Measurements from ENCODE around the gene SLC2A5.

The SLC2A5 gene

DNA sequence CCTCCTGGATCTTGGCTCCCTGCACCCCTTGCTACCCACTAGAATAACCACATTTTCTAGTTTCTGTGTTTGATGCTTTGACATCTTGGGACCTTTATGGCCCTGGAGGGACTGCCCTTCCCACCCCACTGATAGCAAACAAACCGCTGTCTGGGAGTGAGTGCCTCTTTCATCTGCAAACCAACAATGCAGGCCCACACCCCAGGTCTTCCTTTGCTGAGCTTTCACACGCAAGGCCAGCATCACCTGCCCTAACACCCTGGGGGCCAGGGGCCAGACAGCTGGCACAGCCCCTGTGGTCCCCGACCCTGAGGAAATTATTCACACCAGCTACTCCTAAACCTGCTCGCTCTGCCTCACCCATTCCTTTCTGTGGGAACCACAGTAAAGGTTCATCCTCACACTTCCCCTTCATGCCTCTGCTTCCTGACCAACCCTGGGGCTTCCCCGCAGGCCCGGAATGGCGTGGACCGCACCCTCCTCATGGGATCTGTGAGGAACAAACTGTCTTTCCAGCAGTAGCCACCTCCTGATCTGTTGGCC is 58.6 kb downstream of the SLC2A5 start:
- no peak for TF ChIP-seq TAF1 (IDR thresholded peaks at IDR 0.05; ENCODE audit: low read depth)
- TF ChIP-seq FOXM1 (IDR thresholded peaks at IDR 0.05; ENCODE audit: borderline replicate concordance, low read depth), result no peak
- no peak for TF ChIP-seq EGR1 (IDR thresholded peaks at IDR 0.05)
- no peak for TF ChIP-seq CEBPB (IDR thresholded peaks at IDR 0.05)
- no peak for TF ChIP-seq CREB1 (IDR thresholded peaks at IDR 0.05; ENCODE audit: low read depth)
- TF ChIP-seq, protein P1, sequence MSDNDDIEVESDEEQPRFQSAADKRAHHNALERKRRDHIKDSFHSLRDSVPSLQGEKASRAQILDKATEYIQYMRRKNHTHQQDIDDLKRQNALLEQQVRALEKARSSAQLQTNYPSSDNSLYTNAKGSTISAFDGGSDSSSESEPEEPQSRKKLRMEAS (IDR thresholded peaks at IDR 0.05), result no peak
- TF ChIP-seq, protein P2, sequence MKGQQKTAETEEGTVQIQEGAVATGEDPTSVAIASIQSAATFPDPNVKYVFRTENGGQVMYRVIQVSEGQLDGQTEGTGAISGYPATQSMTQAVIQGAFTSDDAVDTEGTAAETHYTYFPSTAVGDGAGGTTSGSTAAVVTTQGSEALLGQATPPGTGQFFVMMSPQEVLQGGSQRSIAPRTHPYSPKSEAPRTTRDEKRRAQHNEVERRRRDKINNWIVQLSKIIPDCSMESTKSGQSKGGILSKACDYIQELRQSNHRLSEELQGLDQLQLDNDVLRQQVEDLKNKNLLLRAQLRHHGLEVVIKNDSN (IDR thresholded peaks at IDR 0.05), result no peak
- no peak for TF ChIP-seq NFIC (IDR thresholded peaks at IDR 0.05)

DNA sequence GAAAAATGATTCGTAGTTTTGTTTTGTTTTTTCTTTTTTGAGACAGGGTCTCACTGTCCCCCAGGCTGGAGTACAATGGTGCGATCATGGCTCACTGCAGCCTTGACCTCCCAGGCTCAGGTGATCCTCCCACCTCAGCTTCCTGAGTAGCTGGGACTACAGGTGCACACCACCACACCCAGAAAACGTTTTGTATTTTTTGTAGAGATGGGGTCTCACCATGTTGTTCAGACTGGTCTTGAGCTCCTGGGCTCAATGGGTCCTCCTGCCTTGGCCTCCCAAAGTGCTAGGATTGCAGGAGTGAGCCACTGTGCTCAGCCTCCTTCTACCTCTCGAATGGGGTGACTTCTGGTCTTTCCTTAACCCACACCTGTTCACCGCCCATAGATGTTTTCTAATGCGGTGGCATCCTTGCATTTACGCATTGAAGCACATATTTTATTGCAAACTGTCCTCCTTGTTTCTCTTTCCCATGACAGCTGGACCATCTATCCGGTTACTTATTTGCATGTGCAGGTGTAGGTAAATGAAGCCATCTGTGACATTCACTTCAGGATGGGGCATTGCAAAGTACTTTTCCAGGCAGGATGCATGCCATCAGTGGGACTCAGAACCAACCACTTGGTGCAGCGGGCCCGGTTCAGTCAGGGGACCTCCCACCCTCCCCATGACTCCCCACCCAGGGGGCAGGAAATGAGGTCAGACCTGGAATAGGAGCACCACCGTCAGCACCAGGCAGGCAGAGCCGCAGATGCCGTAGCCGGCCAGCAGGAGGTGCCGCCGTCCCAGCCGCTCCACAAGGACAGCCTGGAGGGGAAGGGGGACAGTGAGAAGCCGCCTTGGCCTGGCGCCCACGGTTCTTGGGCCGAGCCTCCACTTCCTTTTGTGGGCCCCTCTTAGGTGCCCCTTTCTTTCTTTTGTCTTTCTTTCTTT is 59.7 kb downstream of the SLC2A5 start:
- TF ChIP-seq, protein P3, sequence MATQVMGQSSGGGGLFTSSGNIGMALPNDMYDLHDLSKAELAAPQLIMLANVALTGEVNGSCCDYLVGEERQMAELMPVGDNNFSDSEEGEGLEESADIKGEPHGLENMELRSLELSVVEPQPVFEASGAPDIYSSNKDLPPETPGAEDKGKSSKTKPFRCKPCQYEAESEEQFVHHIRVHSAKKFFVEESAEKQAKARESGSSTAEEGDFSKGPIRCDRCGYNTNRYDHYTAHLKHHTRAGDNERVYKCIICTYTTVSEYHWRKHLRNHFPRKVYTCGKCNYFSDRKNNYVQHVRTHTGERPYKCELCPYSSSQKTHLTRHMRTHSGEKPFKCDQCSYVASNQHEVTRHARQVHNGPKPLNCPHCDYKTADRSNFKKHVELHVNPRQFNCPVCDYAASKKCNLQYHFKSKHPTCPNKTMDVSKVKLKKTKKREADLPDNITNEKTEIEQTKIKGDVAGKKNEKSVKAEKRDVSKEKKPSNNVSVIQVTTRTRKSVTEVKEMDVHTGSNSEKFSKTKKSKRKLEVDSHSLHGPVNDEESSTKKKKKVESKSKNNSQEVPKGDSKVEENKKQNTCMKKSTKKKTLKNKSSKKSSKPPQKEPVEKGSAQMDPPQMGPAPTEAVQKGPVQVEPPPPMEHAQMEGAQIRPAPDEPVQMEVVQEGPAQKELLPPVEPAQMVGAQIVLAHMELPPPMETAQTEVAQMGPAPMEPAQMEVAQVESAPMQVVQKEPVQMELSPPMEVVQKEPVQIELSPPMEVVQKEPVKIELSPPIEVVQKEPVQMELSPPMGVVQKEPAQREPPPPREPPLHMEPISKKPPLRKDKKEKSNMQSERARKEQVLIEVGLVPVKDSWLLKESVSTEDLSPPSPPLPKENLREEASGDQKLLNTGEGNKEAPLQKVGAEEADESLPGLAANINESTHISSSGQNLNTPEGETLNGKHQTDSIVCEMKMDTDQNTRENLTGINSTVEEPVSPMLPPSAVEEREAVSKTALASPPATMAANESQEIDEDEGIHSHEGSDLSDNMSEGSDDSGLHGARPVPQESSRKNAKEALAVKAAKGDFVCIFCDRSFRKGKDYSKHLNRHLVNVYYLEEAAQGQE (IDR thresholded peaks at IDR 0.05; ENCODE audit: low read depth), result no peak
- TF ChIP-seq, protein P1 (IDR thresholded peaks at IDR 0.05), result no peak
- TF ChIP-seq RAD21 (IDR thresholded peaks at IDR 0.05; ENCODE audit: low read depth) (peak; percentile 58; the same call in 1 of the 2 replicates), CREB1 (IDR thresholded peaks at IDR 0.05; ENCODE audit: low read depth) (no peak), TAF1 (IDR thresholded peaks at IDR 0.05; ENCODE audit: low read depth) (no peak), EGR1 (IDR thresholded peaks at IDR 0.05) (no peak)

DNA sequence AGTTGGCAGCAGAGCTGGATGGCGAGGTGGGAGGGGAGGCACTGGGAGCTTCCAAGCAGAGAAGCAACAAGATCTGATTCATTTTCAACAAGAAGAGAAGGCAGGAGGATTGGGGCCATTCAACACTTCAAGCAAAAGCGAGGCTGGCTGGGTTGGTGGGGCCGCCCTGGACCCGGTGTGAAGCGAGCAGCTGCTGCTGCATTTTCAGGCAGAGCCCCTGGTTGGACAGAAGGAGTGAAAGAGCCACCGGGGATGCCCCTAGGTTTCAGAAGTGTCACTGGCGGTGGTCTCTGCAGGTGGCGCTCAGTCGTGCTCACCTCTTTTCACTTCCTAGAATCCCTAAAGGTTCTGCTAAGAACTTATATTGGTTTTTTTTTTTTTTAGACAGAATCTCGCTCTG is 61.2 kb downstream of the SLC2A5 start:
- TF ChIP-seq RAD21 (IDR thresholded peaks at IDR 0.05; ENCODE audit: low read depth), result no peak
- no peak for TF ChIP-seq EGR1 (IDR thresholded peaks at IDR 0.05)
- TF ChIP-seq NFIC (IDR thresholded peaks at IDR 0.05), result no peak
- no peak for TF ChIP-seq TEAD4 (IDR thresholded peaks at IDR 0.05)
- no peak for TF ChIP-seq EP300 (IDR thresholded peaks at IDR 0.05; ENCODE audit: borderline replicate concordance)
- TF ChIP-seq, protein P1 (IDR thresholded peaks at IDR 0.05), result no peak
- TF ChIP-seq TAF1 (IDR thresholded peaks at IDR 0.05; ENCODE audit: low read depth), result no peak
- TF ChIP-seq FOXM1 (IDR thresholded peaks at IDR 0.05; ENCODE audit: borderline replicate concordance, low read depth), result no peak
- no peak for TF ChIP-seq CEBPB (IDR thresholded peaks at IDR 0.05)
- no peak for TF ChIP-seq ZBTB7A (IDR thresholded peaks at IDR 0.05; ENCODE audit: low read depth)
- TF ChIP-seq CREB1 (IDR thresholded peaks at IDR 0.05; ENCODE audit: low read depth), result no peak
- TF ChIP-seq, protein P3 (IDR thresholded peaks at IDR 0.05; ENCODE audit: low read depth), result no peak

DNA sequence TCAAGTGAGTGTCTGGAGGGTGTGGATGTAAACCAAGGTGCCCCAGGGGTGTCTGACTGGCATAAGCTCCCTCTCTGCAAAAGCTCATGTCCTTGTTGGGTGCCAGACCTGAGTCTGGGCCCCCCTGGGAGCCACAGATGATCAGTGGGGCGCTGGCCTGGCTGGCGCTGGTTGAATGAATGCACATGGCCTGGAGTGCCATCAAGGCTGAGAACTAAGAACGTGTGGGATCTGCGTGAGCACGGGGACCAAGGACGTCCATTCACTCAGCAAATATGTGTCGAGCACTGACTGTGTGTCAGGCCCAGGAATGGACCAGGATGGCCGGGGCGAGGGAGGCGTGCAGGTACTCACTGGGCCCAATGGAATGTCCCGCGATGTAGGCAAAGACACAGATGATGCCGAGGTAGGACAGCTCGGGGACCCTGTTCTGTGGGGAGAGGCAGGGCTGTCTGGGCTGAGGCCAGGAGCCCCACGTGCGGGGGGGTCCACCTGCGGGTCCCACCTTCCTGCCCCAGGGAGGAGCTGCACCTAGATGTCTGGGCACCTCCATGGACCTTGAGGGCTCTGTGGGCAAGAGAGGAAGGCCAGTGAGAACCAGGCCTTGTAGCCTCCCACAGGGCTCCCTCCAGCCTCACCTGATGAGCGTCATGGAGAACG is 62.3 kb downstream of the SLC2A5 start:
- no peak for TF ChIP-seq YY1 (IDR thresholded peaks at IDR 0.05; ENCODE audit: low read depth)
- no peak for TF ChIP-seq CREB1 (IDR thresholded peaks at IDR 0.05; ENCODE audit: low read depth)
- no peak for TF ChIP-seq ZBTB7A (IDR thresholded peaks at IDR 0.05; ENCODE audit: low read depth)
- TF ChIP-seq, protein P3 (IDR thresholded peaks at IDR 0.05; ENCODE audit: low read depth), result no peak
- TF ChIP-seq CEBPB (IDR thresholded peaks at IDR 0.05), result no peak
- TF ChIP-seq RAD21 (IDR thresholded peaks at IDR 0.05; ENCODE audit: low read depth), result no peak
- no peak for TF ChIP-seq TCF12 (IDR thresholded peaks at IDR 0.05; ENCODE audit: low read depth)
- TF ChIP-seq NFIC (IDR thresholded peaks at IDR 0.05), result no peak
- no peak for TF ChIP-seq EP300 (IDR thresholded peaks at IDR 0.05; ENCODE audit: borderline replicate concordance)
- TF ChIP-seq FOXM1 (IDR thresholded peaks at IDR 0.05; ENCODE audit: borderline replicate concordance, low read depth), result no peak
- TF ChIP-seq TEAD4 (IDR thresholded peaks at IDR 0.05), result no peak
- TF ChIP-seq, protein P2 (IDR thresholded peaks at IDR 0.05), result no peak
- TF ChIP-seq, protein P1 (IDR thresholded peaks at IDR 0.05), result no peak
- TF ChIP-seq TAF1 (IDR thresholded peaks at IDR 0.05; ENCODE audit: low read depth), result no peak
- no peak for TF ChIP-seq EGR1 (IDR thresholded peaks at IDR 0.05)

All from Ishikawa (cell line).